IPS-18c (cell line): ENCODE results near the gene ANKRD44.
"Not testable (repeated sequence)": the region's sequence is repeated elsewhere in the genome, so short reads cannot be mapped to it uniquely, and the experiment has no call there.

ENCODE experiments used
- H3K4me3 ChIP-seq: 2 replicates; pipeline ENCODE4 v1.7.0; 2013; ENCODE audit warnings: low read depth, mild to moderate bottlenecking, low read length, moderate library complexity; ENCODE audit not compliant: insufficient read depth
- H3K9me3 ChIP-seq: one replicate; pipeline ENCODE4 v1.6.1; 2013; ENCODE audit warnings: mild to moderate bottlenecking, low read length, moderate library complexity; ENCODE audit not compliant: control insufficient read depth, insufficient read depth

The ANKRD44 gene

DNA sequence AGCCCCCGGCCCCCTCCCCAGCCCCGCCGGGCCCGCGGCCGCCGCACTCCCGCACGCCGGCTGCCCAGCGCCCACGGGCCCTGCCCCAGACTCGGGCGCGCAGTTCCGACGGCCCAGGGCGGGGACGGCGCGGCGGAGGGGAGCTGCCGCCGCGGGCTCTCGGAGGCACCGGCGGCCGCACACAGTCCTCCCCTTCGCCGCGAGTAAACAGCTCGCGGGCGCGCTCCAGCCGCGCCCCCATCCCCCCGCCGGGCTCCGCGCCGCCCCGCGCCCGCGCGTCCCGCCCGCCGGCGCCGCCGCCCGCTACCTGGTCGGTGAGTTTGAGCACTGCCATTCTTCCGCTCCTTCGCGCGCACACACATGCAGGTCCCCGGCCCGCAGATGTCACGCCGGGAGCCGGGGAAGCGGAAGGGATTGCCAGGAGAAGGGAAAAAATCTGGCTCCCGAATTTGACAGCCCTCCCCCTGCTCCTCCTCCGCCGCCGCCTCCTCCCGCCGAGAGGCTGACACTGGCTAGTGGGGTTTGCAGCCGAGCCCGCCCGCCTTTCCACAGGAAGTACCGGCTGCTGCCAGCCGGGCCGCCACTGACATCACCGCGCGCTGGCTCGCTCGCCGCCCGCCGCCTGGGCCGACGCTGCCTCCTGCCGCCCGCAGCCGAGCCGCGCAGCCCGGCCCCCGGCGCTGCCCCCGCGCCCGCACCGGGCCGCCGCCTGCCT lies at the start of gene ANKRD44:
Gene ANKRD44 (minus strand): TSS at position 510 of the 715 bp plus-strand sequence. CDS start 176 bp downstream, at position 334.
- Histone ChIP-seq H3K4me3 (peak within 1 kb of the TSS; percentile 70), H3K9me3 (no peaks in the 10 kb centered on the region)

DNA sequence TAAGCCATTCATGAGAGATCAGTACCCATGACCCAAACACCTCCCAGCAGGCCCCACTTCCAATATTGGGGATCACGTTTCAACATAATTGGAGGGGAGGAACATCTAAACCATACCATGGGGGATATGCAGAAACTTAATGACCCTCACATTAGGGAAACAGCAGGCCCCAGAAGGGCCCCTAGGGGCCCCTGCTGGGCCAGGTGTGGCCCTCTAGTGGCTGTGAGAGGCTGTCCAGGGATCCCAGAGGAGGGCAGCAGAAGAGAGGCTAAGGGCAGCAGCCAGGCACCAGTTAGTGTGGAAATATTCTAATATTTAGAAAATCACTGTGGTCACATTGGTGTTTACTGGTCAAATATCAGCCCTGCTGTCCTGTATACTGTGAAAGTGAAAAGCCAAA lies 49.3 kb upstream of the ANKRD44 start:
- Histone ChIP-seq H3K9me3 (no peaks in the 10 kb centered on the region), H3K4me3 (no peak overlapping the region)

DNA sequence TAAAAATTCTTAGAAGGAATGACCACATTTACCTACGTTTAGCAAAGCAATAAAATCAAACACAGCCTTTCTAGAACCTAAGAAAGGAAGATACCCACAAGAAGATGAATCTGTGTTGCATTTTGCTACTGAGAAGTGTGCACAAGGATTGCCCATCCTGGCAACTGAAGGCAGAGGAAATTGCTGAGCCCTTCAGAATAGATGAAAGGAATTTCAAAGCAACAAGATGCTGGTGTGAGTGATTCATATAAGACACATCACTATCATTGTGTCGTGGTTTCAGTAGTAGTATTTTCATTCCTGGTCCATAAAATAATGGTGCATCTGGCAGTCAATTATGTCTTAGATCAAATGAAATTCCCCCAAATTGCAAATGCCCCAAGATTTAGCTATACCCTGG lies 48.4 kb upstream of the ANKRD44 start:
- Histone ChIP-seq H3K4me3 (no peak overlapping the region), H3K9me3 (no peaks in the 10 kb centered on the region)

DNA sequence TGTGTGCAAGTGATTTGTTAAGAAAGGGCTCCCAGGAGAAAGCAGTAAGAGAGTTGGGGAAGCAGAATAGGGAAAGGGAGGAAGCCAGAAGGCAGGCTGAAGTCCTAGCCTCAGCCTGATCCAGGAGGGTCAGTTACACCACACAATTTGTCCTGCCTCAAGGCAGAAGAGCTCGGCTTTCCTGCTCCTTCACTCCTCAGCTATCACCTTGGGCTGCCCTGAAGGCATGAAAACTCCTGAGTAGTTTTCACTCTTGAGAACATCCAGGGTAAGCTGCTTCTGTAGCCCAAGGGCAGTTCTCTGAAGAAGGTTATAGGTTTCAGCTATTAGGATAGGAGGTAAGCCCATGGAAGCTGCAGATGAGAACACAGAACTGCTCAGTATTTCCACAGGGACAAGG lies 47.4 kb upstream of the ANKRD44 start:
- Histone ChIP-seq H3K4me3 (no peak overlapping the region), H3K9me3 (no peaks in the 10 kb centered on the region)

DNA sequence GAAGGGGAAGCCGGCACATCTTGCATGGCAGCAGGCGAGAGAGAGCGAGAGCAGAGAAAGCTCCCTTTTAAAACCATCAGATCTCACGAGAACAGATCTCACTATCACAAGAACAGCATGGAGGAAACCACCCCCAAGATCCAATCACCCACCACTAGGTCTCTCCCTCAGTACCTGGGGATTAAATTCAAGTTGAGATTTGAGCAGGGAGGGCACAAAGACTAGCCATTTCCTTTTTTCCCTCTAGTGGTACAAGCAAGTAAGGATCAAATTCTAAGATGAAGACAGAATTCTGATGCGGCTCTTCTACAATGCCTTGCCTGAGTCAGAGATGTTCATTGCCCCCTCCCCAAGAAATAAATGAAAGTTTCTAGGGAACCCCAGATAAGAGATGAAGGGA lies 45.6 kb upstream of the ANKRD44 start:
- no peak overlapping the region for H3K4me3 ChIP-seq
- H3K9me3 ChIP-seq: no peaks in the 10 kb centered on the region

DNA sequence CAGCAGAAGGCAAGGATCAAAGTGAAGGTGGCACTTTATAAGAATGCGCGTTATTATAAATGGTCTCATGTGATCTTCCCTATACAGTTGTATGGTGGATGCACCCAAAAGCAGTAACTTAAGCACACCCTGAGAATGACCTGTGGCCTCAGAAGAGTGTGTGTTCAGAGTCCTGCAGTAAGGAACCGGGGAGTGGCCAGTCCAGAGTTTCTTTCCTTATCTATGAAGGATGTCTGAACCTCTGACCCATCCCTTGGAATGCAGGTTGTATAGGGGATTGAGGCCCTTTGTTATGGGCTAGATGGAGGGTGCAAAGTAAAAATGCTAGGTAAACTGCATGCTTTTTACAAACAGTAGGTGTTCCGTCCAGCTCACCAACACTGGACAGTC lies 43.6 kb upstream of the ANKRD44 start:
- H3K4me3 ChIP-seq: no peak overlapping the region
- no peaks in the 10 kb centered on the region for H3K9me3 ChIP-seq

DNA sequence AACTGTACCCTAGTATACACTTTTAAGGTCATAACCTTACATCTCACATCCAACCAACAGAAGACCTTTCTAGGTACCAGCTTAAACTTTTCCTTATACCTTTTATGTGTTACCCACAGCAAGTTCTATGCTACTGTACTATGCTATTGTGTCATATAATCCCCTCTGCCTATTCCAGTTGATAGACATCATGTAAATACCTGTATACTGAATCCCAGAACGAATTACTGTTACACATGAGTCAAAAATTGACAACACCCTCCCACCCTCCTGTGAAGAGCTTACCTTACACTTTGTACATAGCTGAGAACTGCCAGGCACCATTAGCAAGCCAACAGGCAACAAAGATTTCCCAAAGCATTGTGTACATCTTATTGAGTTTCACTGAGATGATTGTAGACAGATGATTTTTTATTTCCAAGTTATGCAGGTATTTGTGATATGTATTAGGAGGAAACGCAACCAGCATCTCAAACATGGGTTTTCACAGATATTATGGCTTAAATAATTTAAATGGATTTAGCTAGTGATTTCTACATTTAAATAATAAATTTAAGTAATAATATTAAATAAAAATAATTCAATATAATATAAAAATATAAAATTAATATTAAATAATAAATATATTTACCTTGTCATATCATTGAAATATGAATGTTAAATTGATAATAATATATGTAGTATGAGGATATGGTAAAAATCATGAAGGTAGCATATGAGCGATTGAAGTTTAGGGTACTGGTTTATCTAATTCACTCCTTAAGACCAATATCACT lies 43.0 kb upstream of the ANKRD44 start:
- no peak overlapping the region for H3K4me3 ChIP-seq
- H3K9me3 ChIP-seq: no peaks in the 10 kb centered on the region

DNA sequence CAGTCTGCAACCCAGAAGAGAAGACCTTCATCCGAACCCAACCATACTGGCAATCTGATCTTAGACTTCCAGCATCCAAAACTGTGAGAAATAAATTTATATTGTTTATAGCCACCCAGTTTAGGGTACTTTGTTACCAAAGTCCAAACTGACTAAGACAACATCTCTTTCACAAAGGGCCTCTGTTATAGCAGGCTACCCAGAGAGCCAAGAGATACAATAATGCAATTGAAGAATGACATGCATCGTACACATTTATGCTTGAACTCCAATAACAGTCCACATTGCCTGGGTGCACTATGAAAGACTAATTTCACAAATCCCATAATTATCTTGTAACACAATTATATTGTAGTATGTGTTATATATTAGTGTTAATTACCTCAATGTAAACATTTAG lies 39.1 kb upstream of the ANKRD44 start:
- H3K4me3 ChIP-seq: no peak overlapping the region

DNA sequence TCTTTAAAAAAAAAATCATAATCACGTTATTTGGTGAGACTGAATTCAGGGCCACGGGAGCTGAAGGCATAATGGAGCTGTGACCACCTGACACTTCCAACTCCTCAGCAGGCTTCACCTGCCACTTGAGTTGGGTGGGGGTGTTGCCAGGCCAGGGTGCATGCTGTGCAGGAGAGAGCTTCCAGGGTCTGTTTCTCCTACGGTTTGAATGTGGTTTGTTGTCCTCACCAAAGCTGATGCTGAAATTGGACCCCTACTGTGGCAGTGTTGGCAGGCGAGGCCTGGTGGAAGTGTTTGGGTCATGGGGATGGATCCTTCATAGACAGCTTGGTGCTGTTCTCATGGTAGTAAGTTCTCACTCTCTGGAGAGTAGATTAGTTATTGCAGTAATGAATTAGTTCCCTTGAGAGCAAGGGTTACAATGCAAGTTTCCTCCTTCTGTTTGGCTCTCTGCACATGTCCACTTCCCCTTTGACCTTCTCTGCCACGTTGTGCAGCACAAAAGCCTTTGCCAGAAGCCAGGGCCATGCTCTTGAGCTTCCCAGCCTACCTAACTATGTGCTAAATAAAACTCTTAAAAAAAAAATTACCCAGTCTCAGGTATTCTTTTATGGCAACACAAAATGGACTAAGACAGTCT lies 38.3 kb upstream of the ANKRD44 start:
- no peak overlapping the region for H3K4me3 ChIP-seq
- no peaks in the 10 kb centered on the region for H3K9me3 ChIP-seq

More for the DNA sequence above, 39.1 kb upstream of the ANKRD44 start:
- no peaks in the 10 kb centered on the region for H3K9me3 ChIP-seq

DNA sequence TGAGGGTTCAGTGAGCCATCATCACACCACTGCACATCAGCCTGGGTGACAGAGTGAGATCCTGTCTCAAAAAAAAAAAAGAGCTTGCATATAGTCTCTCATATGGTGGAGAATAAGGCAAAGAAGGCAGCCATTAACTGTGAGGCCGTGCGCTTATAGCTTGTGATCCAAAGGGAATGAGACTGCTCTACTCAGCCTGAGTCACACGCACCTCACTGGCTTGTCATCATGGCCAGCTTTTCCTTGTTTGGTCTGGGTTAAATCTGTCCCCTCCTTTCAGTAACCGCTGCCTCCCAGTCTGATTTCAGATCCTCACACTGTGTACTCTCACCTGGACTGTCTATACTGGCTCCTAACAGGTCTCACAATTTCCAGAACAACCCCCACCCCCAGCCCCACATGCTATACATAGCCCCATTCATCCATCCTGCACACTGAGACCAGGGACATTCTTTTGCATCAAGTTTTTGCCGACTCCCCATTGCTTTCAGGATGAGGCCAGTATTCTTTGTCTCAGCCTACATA lies 35.3 kb upstream of the ANKRD44 start:
- no peaks in the 10 kb centered on the region for H3K9me3 ChIP-seq

DNA sequence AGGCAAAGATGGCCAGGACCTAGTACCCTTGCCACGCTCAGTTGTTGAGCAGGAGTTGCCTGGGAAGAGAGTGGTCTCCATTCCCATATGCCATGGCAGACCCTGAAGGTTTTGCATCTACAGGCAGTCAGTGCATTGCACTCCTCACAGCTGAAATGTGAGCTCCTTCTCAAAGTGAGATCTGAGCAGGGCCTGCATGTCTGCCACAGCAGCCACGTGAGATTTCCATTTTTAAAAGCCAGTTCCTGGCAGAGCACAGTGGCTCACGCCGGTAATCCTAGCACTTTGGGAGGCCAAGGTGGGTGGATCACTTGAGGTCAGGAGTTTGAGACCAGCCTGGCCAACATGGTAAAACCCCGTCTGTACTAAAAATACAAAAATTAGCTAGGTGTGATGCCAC lies 33.4 kb upstream of the ANKRD44 start:
- H3K4me3 ChIP-seq, H3K9me3 ChIP-seq: not testable (repeated sequence)

More for the DNA sequence above, 35.3 kb upstream of the ANKRD44 start:
- no peak overlapping the region for H3K4me3 ChIP-seq

DNA sequence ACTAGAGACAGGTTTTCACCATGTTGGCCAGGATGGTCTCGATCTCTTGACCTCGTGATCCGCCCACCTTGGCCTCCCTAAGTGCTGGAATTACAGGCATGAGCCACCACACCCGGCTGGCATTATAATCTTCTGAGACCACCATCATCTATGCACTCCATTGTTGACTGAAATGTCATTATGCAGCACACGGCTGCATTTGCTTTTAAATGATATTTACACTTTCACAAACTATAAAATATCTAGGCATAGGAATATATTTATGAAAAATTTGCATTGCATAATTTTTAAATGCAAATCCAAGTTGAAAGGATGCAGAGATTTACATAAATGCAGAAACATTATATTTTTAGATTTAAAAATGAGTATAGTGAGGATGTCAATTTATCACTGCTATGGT lies 30.0 kb upstream of the ANKRD44 start:
- Histone ChIP-seq H3K9me3 (no peaks in the 10 kb centered on the region), H3K4me3 (no peak overlapping the region)

DNA sequence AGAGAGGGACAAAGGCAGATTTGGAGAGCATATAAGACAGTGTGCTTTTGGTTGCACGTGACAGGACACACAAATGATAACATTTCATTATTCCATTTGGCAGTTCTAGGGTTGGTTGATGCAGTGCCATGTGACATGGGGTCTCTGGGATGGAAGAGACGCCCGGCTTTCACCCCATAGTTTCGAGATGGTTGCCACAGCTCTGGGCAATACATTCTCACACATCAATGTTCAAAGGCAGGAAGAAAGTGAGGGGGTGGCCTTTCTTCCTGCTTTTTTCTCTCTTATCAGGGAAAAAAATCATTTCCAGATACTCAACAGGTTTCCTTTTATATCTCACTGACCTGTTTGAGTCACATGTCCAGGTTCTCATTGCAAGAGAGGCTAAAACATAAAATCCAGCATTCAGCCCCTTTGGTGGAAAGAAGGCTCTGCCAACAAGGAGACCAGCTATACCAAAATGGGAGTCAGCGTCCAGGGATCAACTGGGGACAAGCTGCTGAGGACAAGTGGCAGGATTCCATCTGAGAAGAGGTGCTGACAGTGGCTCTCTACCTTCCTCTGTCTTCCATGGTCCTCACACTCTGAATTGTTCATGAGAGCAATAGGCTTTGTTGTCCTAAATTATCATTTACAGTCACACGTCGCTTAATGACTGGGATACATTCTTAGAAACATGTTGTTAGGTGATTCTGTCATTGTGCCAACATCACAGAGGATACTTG lies 29.1 kb upstream of the ANKRD44 start:
- Histone ChIP-seq H3K9me3 (no peaks in the 10 kb centered on the region), H3K4me3 (no peak overlapping the region)

DNA sequence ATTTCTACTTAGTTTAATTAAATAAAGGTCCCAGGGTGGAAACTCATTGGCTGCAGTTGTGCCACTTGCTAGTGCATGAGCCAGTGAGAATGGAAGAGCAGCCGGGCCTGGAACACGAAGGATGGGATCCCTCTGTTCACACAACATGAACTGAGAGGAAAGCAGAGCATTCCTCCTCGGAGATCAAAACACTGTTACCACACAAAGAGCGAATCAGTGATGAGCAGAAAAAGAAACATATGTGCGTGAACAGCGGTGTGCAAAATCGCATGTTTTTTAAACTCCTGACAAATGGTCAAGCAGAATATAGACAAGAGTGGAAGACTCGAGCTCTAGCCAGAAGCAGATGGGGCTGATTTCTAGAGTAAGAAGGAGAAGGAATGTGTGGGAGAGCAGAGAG lies 28.4 kb upstream of the ANKRD44 start:
- Histone ChIP-seq H3K9me3 (no peaks in the 10 kb centered on the region), H3K4me3 (no peak overlapping the region)

DNA sequence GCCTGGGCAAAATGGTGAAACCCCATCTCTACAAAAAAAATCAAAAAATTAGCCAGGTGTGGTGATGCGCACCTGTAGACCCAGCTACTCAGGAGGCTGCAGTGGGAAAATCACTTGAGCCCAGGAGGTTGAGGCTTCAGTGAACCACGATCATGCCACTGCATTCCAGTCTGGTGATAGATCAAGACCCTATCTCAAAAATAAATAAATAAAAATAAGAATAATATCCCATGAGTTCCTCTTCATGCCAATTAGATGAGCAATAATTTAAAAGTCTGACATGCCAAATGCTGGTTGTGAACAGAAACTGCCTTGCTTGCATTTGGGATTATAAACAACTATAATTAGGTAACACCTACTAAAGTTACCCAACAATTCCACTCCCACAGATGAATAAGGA lies 22.1 kb upstream of the ANKRD44 start:
- no peaks in the 10 kb centered on the region for H3K9me3 ChIP-seq
- H3K4me3 ChIP-seq: no peak overlapping the region

DNA sequence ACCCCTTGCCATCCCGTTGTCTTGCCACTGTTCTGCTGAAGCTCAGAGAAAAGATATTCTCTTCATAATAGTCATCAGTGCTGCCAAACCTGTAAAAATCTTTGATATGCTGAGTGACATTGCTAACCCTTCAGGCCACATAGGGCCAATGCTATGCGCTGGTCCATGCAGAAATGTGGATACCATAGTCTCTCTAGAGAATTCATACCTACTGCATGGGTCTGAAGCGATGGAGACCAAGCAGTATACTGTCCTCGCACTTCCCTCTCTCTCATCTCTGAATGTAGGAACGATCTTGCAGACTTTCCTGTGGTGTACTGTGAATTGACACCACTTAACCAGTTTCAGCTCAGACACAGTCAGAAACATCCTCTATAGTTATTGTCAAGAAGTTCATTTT lies 17.9 kb upstream of the ANKRD44 start:
- Histone ChIP-seq H3K4me3 (no peak overlapping the region), H3K9me3 (no peaks in the 10 kb centered on the region)

DNA sequence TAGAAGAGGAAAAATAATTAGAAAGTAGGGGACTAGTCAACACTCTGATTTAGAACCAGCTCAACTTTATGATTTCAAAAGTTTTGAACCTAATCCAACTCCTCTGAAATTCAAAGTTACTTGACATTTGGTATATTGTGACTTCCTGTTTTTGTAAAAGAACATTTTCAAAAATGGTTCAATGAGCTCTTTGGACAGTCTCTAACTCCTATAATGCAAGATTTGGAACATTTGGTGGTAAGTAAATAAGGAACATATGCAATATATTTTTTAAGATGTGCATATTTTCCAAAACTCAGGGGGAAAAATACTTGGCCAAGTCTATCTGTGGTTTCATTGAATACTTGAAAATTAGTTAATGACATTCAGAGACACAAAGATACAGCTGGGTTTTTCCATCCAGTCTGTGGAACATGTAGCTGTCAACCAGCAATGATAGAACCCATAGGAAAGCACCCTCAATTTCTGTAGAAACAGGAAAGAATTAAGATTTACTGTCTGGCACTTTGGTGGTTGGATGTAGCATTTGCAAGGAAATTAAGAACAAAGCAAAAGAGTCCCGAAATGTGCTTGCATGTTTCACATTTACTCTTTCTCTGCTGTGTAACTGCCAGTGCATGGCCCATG lies 17.0 kb upstream of the ANKRD44 start:
- Histone ChIP-seq H3K4me3 (no peak overlapping the region), H3K9me3 (no peaks in the 10 kb centered on the region)
